Ramos (cell line): ENCODE measurements around the gene MYRFL.
"Not testable (repeated sequence)": the region's sequence is repeated elsewhere in the genome, so short reads cannot be mapped to it uniquely, and the experiment has no call there.

Experiments
- in situ Hi-C: fragments of 300-500 bp; cut with MboI; formaldehyde crosslinking; loops from one replicate; pipeline ENCODE4 v1.14.3; 2022; ENCODE audit warnings: low sequenced_read_pairs; ENCODE audit not compliant: unreplicated experiment

Gene MYRFL

DNA sequence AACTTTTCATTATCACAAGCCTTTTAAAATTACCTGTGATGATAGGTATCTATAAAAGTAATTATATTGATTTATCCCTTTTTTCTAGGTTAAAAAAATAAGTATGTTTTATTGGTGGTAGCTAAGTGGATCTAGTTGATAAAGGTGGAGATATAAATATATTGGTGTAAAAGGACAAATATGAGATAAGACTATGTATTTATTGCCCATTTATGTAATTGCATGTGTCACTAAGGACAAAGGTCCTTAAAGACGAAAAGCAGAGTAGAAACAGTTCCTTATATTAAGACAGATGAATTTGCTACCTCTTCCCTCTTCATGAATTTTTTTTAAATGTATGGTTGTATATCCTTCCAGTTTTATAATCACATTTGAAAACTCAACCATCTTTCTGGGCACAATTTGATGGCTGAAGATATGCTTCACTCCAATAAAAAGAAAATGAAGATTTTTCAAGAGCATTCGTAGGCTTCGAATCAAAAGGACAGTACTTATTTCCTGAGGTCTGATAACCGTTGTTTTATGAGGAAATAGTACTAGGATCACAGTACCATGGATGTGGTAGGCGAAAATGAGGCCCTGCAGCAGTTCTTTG, at the start of gene MYRFL:
Gene MYRFL, plus strand, starts transcription at position 262 of the 595 bp plus-strand sequence. Its CDS starts 291 bp downstream, at position 553.
- in situ Hi-C loops, result no loop called here

- in situ Hi-C loops, result no loop called here
These were observed 45.1 kb upstream of the MYRFL start for GRCh38 chr12:69779928-69780327.

GRCh38 chr12:69783365-69783764, 41.7 kb upstream of the MYRFL start:
- in situ Hi-C loops, result no loop called here

DNA sequence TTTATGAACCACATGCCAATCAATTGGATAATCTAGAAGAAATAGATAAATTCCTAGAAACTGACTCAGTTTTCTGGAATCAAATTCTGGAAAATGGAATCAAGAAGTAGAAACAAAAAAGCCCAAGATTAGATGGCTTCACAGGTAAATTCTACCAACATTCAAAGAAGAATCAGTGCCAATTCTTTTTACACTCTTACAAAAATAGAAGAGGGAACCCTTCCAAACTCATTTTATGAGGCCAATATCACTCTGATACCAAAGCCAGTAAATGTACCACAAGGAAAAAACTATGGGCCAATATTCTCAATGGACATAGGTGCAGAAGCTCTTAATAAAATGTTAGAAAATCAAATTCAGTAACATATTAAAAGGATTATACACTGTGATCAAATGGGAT, 35.7 kb upstream of the MYRFL start:
- in situ Hi-C loops, result no loop called here

DNA sequence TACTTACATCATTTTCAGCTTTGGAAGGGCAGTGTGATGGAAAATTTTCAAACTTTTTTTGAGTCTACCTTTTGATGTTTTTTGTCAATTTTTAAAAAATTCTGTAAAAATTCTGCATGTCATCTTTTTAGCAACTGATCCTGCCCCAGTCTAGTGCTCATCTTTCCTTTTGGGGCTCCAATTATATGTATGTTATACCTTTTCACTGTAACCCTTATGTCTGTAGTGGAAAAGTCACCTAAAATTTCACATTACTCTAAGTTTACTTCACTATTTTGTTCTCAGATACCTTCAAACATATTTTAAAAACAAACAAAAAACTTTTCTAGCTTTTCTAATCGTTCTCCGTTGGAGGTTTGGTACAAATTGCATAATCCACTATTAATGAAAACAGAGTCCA, 32.5 kb upstream of the MYRFL start:
- in situ Hi-C loops, result no loop called here

- in situ Hi-C loops, result not testable (repeated sequence)
These were observed 17.7 kb upstream of the MYRFL start for GRCh38 chr12:69807101-69807897.

DNA sequence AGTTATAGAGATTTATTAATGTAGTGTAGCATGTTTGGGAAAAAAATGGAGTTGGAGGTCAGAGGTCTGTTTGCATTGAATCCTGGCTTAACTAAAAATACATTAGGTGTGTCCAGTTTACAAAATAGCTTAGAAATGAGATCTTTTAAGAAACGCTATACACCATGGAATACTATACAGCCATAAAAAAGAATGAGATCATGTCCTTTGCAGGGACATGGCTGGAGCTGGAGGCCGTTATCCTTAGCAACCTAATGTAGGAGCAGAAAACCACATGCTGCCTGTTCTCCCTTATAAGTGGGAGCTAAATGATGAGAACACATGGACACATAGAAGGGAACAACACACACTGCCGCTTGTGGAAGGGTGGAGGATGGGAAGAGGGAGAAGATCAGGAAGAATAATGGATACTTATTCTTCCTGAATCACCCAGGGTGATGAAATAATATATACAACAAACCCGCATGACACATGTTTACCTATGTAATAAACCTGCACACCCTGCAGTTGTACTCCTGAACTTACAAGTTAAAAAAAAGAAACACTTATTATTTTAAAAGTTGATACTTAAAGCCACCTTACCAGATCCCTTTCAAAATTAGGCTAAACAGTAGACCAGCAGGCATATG, 14.0 kb upstream of the MYRFL start:
- in situ Hi-C loops, result no loop called here

- in situ Hi-C loops, result no loop called here
These were observed 8.9 kb upstream of the MYRFL start for GRCh38 chr12:69816082-69816481.

- in situ Hi-C loops, result no loop called here
These were observed 4.0 kb upstream of the MYRFL start for GRCh38 chr12:69821032-69821455.

DNA sequence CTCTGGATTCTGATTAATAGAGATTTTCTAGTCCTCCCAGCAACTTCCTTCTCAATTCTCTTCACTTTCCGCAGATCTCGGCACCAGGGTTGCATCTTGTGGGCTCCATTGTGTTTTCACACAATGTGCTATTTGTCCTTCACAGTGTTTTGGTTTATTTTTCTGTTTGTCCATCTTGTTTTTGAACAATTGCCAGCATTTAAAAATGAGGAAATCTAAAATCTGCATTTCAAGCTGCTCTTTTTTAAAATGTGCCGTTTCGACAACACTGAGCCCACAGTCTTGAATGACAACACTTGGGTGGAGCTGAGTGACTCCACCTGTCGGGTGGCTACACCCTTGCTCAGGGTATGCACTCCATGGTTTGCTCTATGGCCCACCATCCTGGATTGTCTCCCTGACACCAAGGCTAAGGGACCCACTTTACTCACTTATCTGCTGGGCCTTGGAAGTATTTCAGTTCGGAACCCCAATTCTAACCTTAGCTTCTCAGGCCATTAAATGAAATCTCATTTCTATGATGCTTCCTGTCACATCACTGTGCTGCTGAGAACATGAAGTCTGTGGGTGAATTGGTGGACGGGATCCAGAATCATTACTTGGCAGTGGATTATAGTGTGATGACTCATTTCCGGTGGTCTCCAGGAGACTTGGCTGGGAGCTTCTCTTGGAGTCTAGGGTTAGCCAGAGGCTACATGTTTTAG, 3.4 kb upstream of the MYRFL start:
- in situ Hi-C loops, result no loop called here

- in situ Hi-C loops, result no loop called here
These were observed 2.7 kb upstream of the MYRFL start for GRCh38 chr12:69822201-69822860.

DNA sequence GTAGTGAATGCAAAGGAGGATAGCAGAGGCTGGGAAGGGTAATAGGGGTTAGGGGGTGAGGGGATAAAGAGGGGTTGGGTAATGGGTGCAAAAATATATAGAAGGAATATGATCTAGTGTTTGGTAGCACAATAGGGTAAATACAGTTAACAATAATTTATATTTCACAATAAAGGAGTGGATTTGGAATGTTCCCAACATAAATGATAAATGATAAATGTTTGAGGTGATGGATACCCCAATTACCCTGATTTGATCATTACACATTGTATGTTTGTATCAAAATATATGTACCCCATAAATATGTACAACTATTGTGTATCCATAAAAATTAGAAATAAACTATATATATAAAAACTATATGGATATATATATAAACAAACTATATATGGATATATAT, 999 bp upstream of the MYRFL start:
- in situ Hi-C loops, result no loop called here

- in situ Hi-C loops, result no loop called here
These were observed 3.9 kb downstream of the MYRFL start for GRCh38 chr12:69828897-69829296.

DNA sequence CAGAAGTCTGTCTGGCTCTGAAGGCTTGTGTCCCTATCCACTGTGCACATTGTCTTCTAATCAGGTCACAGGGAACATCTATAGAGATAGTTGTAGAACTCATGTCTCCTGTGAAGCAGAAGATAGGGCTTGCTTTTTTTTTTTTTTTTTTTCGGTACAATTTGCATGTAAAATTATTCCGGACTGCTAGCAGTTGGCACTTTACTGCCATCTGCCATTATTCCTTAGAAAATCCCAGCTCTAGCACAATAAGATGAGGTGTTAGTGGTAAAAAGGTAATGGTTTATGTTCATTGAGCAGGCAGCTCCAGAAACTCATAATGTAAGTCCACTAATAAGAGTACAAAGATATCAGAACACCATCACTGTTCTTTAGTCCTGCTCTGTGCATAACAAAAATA, 8.7 kb downstream of the MYRFL start:
- in situ Hi-C loops, result no loop called here

DNA sequence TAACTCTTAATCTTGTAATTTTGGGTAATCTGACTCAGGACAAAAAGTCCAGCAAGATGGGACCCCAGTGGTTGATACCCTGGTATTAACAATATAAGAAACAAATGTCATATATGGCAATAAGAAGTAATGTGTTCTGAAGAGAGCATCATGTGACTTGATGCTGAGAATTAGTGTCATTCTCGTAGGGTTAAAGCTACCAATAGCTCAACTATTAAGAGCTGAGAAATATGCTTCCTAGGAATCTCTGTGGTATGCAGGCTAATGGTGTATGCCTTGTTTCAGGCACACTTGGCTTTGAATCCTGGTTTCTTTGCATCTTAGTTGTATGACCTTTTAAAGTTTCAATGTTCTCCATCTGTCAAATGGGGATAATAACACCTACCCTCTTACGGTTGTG, 9.1 kb downstream of the MYRFL start:
- in situ Hi-C loops, result no loop called here

DNA sequence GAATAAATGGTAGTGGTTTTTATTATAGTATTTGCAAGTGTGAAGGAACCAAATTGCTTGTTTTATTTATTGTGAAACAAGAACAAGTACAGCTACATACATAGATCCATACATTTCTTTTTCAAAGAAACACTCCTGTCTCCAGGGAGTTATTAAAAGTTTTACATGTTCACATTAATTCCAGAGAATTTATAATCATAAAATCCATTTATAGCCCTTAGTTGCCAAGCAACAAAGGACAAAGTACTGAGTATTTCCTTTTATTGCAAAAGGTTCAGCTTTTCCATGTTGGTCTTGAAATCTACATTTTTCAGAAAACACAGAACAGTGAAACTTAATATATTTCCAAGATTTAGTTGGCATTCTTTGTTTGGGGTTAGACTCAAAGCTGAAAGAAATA, 9.5 kb downstream of the MYRFL start:
- in situ Hi-C loops, result no loop called here

DNA sequence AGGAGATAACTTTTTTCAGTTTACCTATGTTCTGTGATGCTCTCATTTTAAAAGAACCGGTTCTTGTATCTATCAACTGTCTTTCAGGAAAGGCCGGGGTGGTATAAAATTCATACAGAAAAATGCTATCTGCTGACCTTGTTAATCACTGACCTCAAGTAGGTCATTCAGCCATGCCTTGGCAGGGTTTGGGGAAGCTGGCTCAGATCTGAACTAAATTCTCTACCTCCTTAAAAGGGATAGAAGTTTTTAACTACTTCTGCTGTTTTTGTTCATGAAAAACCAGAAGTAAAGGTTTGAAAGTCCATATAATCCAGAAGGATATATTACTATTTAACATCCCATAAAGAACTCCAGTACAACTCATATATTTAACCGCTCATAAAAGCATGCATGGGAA, 10.1 kb downstream of the MYRFL start:
- in situ Hi-C loops, result no loop called here

- in situ Hi-C loops, result no loop called here
These were observed 11.0 kb downstream of the MYRFL start for GRCh38 chr12:69836015-69836414.

DNA sequence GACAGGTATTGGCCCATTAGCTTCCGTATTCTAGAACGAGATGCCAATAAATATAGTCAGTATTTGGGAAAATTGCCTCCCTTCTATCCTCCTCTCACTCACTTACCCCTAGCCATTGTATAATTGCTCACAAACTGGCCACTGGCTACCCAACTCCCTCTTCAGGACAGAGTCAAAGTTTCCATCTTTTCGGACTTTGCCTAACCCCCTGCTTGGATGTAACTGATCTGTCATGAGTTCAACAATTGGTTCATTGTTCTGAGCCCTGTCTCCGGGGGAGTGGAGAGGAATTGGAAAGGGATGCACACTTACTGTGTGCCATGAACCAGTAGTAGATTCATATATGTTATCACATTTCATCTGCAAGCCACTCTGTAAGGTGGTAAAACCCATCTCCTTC, 12.2 kb downstream of the MYRFL start:
- in situ Hi-C loops, result no loop called here

- in situ Hi-C loops, result no loop called here
These were observed 12.8 kb downstream of the MYRFL start for GRCh38 chr12:69837657-69838415.
